H4 (cell line): ENCODE data around the gene DNAJC21. TPM values are rescaled to one million over a fixed set of nuclear protein-coding genes. Genes with fewer than 3 reads are reported as not detected.

Experiments
- DNase-seq: peaks from one replicate; pipeline ENCODE4 v3.0.0-alpha.2; 2015; ENCODE audit warnings: low spot score
- total RNA-seq: library from RNA; depleted of rRNA; stranded (reverse); fragments of >200 nt; shearing (Covaris generic); gene quantifications from 2 replicates; pipeline ENCODE4 v1.2.3, GENCODE V29; 2014; rRNA removed

The DNAJC21 gene
- 25.6 and 29.5 TPM in 2 replicates for total RNA-seq

DNA sequence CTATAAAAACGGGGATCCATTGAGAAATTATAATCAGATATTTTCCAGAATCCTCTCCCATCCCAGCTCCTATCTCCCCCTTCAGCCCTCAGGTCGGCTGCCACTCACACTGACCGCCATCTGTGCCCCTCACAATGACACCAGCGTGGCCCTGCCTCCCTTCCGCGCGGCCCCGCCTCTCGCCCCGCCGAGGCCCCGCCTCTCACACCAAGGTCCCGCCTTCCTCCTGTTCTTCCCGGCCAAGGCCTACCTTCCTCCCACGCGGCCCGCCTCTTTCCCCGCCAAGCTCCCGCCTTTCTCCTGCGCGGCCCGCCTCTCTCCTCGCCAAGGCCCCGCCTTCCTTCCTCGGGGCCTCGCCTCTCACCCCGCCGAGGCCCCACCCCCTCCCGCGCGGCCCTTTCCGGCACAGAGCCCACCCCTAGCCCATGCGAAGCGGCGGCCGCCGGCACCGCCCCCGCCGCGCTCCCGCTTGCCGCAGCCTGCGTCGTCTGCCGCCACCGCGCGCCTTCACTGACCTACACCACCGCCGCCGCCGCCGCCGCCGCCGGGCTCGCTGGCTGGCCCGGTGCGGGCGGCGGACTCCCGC lies at the start of gene DNAJC21:
DNAJC21 (plus strand) TSS at position 426 of the 586 bp plus-strand sequence. CDS start 261 bp downstream, outside the sequence.
- peak; percentile 96 for DNase-seq

DNA sequence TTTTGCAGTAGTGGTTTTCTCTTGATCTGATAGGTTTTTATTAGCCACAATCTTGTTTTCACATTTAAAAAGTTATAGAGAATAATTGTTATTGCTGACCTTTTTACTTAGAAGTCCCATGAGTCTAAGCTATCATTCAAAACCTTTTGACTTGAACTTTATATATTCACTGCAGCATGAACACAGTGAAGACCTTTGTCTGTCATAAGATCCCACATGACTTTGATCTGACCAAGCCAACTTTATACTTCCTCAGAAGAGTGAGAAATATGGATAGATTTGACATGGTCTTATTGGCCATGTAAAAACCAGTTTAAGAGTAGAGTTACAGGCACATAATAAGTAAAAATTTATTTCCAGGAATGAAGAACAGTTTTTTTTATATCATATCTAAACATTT lies 48.1 kb upstream of the DNAJC21 start:
- DNase-seq, result no peak

DNA sequence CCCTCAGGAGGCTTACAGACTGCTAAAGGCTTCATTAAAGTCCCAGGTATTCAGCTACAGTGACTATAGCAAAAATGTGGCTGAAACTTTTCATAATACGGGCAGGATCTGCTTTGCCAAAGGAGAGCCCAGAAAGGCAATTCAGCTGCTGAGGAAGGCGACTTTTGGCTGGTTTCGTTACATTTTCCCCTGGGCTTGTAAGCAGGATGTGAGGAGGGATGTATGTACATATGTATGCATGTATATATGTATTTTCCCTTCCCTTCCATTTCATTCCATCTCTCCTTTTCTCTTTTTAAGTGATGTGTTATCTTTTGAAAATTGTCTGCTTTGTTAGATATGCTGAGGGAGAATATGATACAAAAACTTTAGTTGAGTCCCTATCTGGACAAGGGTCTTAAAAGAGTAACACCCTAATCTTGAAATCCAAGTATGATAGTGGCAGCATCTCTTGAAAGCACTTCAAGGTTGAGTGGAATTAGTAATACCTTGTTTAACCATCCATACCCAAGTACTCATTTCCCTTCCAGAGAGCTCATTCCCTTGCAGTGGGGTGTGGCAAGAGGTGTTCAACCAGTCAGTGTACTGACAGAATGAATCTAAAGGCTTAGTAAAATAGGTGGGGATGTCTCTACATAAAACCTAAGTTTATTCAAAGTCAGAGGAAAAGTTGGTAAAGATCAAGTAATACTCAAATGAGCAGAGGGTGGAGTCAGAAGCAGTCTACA lies 42.8 kb upstream of the DNAJC21 start:
- DNase-seq, result no peak

DNA sequence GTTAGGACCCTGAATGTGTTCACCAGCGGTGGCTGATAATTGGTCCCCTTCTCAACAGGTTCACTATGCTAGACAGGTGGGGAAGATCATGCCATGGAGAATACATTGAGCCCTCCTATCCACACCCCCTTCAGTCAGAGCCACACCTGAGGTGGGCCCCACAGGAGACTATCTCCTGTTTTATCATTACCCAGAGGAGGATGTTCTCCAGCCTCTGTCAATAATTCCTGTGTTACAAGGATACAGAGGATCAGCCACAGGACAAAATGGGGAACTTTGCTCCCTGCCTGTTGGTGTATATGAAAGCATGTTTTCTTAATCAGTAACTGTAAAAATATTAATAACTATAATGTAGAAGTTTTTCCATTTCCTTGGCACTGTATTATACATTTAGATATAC lies 40.0 kb upstream of the DNAJC21 start:
- DNase-seq, result no peak

DNA sequence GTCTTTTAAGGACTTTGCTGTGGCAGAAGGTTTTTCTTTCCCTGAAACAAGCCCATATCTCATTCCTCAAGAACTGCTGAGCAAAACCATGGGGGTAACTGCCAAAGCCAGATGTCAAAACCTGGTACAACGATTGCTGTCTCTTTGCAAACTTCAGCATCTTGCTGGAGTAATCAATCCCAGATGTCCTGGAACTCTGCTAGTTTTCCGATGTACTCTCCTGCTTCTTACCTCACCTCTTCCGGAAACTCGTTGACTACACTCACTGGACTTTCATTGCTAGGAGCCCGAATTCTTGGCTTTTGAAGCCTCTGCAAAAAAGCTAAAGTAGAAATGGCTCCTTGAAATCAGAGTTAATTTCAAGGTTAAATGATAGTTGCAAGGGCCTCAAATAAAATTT lies 37.4 kb upstream of the DNAJC21 start:
- no peak for DNase-seq

GRCh38 chr5:34892414-34892813 lies 36.9 kb upstream of the DNAJC21 start:
- DNase-seq, result no peak

GRCh38 chr5:34894716-34895115 lies 34.6 kb upstream of the DNAJC21 start:
- DNase-seq, result no peak

GRCh38 chr5:34895641-34896419 lies 33.5 kb upstream of the DNAJC21 start:
- DNase-seq, result no peak

- DNase-seq, result no peak
Measured at GRCh38 chr5:34897646-34898045, 31.7 kb upstream of the DNAJC21 start.

GRCh38 chr5:34898258-34898895 lies 31.0 kb upstream of the DNAJC21 start:
- peak; percentile 75 for DNase-seq

DNA sequence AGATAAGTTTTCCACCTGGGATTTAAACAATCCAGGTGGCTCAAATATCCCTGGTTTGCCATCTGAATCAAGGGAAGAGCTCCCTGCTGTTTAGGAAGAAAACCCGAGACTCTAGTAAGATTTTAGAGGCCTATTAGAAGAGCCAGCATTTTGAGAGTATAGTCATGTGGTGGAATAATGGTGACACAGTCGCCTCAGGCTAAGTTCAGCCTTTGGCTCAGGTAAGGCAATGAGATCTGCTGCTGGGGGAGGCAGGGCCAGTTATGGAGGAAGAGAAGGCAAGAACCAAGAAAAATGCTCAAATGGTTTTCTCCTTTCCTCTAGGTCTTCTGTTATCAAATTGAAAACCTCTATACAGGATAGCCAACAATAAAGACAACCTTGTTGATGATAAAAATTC lies 30.3 kb upstream of the DNAJC21 start:
- DNase-seq, result no peak

DNA sequence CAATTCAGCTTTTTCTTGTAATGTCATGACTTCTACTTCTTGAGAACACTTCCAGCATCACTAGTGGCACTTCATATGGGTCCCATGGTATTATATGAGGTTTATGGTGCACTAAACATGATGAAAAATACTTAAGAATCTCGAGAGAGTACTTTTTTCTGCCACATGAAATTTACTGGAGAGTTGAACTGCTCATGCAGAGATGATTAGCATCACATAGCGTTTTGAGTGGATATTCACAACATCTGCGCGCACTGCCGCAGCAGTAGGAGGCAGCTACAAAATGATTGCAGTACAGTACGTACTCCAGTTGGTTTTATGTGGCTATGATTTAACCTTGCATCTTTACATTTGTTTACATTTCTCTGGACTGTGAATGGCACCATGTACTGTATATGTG lies 28.7 kb upstream of the DNAJC21 start:
- DNase-seq, result no peak

DNA sequence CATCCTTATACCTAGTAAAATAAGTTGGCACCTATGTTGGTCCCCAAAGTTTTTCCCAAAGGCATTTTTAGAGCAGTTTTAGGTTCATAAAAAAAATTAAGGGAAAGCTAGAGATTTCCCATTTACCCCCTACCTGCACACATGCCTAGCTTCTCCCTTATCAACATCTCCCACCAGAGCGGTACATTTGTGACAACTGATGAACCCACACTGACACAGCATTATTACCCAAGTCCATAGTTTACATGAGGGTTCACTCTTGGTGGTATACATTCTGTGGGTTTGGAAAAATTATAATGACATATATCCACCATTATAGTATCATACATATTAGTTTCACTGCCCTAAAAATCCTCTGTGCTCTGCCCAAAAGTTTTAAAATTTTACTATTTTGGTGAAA lies 26.1 kb upstream of the DNAJC21 start:
- DNase-seq, result no peak

- DNase-seq, result no peak
Measured at GRCh38 chr5:34905564-34905963, 23.8 kb upstream of the DNAJC21 start.

DNA sequence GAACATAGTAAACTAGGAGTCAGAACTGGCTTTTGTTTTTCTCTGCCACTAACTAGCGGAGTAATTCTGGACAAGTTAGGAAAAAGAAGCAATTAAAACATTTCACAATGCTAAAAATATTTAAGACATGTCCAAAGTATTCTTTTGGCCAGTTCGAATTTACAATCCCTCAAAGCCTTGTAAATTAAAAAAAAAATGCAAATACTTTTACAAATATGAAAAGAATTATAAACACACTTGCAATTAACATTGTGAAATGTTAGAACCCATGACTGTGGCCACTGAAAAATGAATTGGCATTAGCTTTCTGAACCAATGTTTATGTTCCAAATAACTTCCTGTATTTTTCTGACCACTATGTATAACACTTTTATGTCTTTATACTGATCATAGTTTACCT lies 16.3 kb upstream of the DNAJC21 start:
- DNase-seq, result no peak

DNA sequence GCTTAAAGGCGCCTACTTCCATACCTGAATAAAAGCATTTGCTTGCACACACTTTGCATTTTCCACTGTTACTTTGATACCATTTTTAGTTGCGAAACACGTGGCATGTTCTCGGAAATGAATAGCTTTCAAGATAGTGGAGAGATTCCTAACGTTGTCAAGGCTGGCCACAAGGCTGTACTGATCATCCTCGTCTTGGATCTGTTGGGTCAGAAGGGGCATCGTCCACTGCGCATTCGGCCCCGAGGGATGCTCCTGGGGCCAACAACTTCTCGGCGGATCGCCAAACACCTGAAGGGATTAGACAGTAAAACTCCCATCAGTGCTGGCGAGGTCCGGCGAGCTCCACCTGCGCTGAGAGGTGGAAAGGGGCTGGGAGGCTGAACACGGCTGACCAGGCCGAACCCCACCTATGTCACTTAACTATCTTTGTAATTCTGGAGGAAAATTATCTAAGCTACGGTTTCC lies 14.7 kb upstream of the DNAJC21 start:
- DNase-seq, result no peak

GRCh38 chr5:34915139-34915855 lies 14.1 kb upstream of the DNAJC21 start, which contains the start of the genes BRIX1 and RAD1:
Gene BRIX1, plus strand, starts transcription at chr5:34915711. Its CDS starts 28 bp downstream, at chr5:34915739.
Gene RAD1, minus strand, starts transcription at chr5:34915504. Its CDS starts 612 bp downstream, at chr5:34914892.
- peak; percentile 98 for DNase-seq

GRCh38 chr5:34915856-34916192 lies 13.5 kb upstream of the DNAJC21 start:
- DNase-seq, result no peak

DNA sequence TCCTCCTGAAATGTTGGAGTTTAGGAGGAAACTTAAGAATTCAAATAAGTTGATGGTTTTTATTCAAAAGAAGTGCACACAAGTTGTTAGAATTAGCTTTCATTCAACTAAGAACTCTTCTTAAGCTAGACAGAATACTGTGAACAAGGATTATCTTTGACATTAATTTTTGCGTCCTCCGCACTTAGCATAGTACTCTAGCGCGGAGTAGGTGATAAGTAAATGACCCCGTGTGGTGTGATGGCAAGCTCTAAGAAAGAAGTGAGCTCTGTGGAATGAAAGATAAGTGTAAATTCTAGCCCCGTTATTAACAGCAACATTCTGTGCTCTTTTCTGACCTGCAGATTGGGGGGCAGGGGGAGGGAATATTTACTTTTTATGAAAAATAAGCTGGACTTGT lies 12.8 kb upstream of the DNAJC21 start:
- no peak for DNase-seq

DNA sequence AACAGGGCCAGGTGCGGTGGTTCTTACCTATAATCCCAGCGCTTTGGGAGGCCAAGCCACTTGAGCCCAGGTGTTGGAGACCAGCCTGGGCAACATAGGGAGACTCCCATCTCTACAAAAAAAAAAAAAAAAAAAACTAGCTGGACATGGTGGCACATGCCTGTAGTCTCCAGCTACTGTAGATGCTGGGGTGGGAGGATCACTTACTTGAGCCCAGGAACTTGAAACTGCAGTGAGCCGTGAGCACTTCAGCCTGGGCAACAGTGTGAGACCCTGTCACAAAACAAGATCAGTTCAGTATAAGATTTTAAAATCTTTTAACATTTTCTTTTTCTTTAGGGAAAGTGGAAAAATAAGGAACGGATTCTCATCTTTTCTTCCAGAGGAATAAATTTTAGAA lies 11.3 kb upstream of the DNAJC21 start:
- DNase-seq, result no peak

DNA sequence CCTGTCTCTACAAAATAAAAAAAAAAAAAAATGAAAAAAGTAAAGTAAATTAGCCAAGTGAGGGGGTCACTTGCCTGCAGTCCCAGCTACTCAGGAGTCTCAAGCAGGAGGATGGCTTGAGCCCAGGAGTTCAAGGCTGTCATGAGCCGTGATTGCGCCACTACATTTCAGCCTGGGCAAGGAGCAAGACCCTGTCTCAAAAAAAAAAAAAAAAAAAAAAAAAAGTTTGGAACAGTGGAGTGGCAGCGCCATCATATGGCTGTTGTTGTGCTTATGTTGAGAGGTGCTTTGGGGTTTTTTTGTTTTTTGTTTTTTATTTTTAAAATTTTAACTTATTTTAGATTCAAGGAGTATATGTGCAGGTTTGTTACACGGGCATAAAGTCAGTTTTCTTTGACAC lies 10.3 kb upstream of the DNAJC21 start:
- DNase-seq, result no peak
